BJ (cell line): ENCODE measurements around the gene KATNAL2. TPM values are rescaled to one million over a fixed set of nuclear protein-coding genes. Genes with fewer than 3 reads are reported as not detected.

Experiments used
- CTCF ChIA-PET: fragments of 350-600 bp; formaldehyde crosslinking; extraction: SDS; loops from one replicate; lab custom pipeline; 2021; ENCODE audit warnings: antibody characterized with exemption, inconsistent platforms; lab: Yijun Ruan, JAX
- POLR2A ChIA-PET: fragments of 300-600 bp; sonication (Branson Sonifier 250); formaldehyde crosslinking; extraction: SDS; loops from one replicate; lab custom pipeline; 2021; ENCODE audit warnings: antibody characterized with exemption; lab: Charles Lee
- DNase-seq: peaks from one replicate; pipeline ENCODE4 v3.0.0-alpha.2; 2011; ENCODE audit warnings: low read depth
- H3K27me3 ChIP-seq: 2 replicates; pipeline ENCODE4 v1.6.0; 2011; ENCODE audit warnings: low read length; ENCODE audit not compliant: control insufficient read depth, insufficient read depth
- H3K36me3 ChIP-seq: 2 replicates; pipeline ENCODE4 v1.5.1; 2011; ENCODE audit warnings: low read length; ENCODE audit not compliant: control insufficient read depth, insufficient read depth
- H3K4me3 ChIP-seq: 2 replicates; pipeline ENCODE4 v1.5.1; 2011; ENCODE audit warnings: low read depth, mild to moderate bottlenecking, control low read depth, low read length
- CTCF ChIP-seq: IDR thresholded peaks from 2 replicates; pipeline ENCODE4 v1.5.1; 2011; ENCODE audit warnings: low read depth, mild to moderate bottlenecking, control low read depth, inconsistent platforms, low read length, moderate library complexity; ENCODE audit not compliant: insufficient read depth
- polyA plus RNA-seq: library from polyadenylated mRNA; depleted of rRNA; stranded (reverse); fragments of >200 nt; gene quantifications from 2 replicates; pipeline ENCODE4 v1.2.3, GENCODE V29; 2011

KATNAL2 gene
- polyA plus RNA-seq, 1 experiment = 1.3 TPM

GRCh38 chr18:46886893-46887292, 30.5 kb upstream of the KATNAL2 start:
- TF ChIP-seq CTCF = no peak
- H3K36me3 ChIP-seq = peaks cover 2% of the 10 kb centered on the region; the same call in 1 of the 2 replicates
- no peaks in the 10 kb centered on the region for H3K27me3 ChIP-seq
- no peak overlapping the region for H3K4me3 ChIP-seq
- ChIA-PET POLR2A (no interaction called here), CTCF (no interaction called here)
- DNase-seq = no peak

- DNase-seq = no peak
- H3K36me3 ChIP-seq = peaks cover 2% of the 10 kb centered on the region; the same call in 1 of the 2 replicates
- no peaks in the 10 kb centered on the region for H3K27me3 ChIP-seq
- ChIA-PET POLR2A (no interaction called here), CTCF (no interaction called here)
- no peak for TF ChIP-seq CTCF
- H3K4me3 ChIP-seq = no peak overlapping the region
These were observed 28.4 kb upstream of the KATNAL2 start for GRCh38 chr18:46888965-46889364.

- peaks cover 2% of the 10 kb centered on the region; the same call in 1 of the 2 replicates for H3K36me3 ChIP-seq
- ChIA-PET CTCF (no interaction called here), POLR2A (no interaction called here)
- TF ChIP-seq CTCF = no peak
- DNase-seq = no peak
- no peak overlapping the region for H3K4me3 ChIP-seq
- no peaks in the 10 kb centered on the region for H3K27me3 ChIP-seq
These were observed 25.6 kb upstream of the KATNAL2 start for GRCh38 chr18:46891742-46892214.

- Histone ChIP-seq H3K4me3 (no peak overlapping the region), H3K27me3 (no peaks in the 10 kb centered on the region), H3K36me3 (peaks cover 2% of the 10 kb centered on the region; the same call in 1 of the 2 replicates)
- TF ChIP-seq CTCF = no peak
- POLR2A ChIA-PET = no interaction called here
- DNase-seq = no peak
- CTCF ChIA-PET = interaction anchor here (1.9 kb wide), 1 partner anchor 9 kb away, joined by 6 read pairs; no protein-coding TSS in a partner anchor
These were observed 24.6 kb upstream of the KATNAL2 start for GRCh38 chr18:46892842-46893241.

- no peak for DNase-seq
- TF ChIP-seq CTCF = no peak
- ChIA-PET POLR2A (no interaction called here), CTCF (interaction anchor here (1.9 kb wide), 1 partner anchor 10 kb away, joined by 6 read pairs; no protein-coding TSS in a partner anchor)
- Histone ChIP-seq H3K36me3 (peaks cover 2% of the 10 kb centered on the region; the same call in 1 of the 2 replicates), H3K4me3 (no peak overlapping the region), H3K27me3 (no peaks in the 10 kb centered on the region)
These were observed 24.0 kb upstream of the KATNAL2 start for GRCh38 chr18:46893360-46893759.
